AG09319 (cell line): ENCODE results near the gene SLC44A1.

Experiments used
- DNase-seq: peaks from one replicate; pipeline ENCODE4 v3.0.0-alpha.2; 2010; ENCODE audit warnings: low read depth; ENCODE audit errors: extremely low read depth
- TF ChIP-seq, protein P1 (sequence below): IDR thresholded peaks from 2 replicates; pipeline ENCODE4 v1.5.1; 2011; ENCODE audit warnings: low read depth, mild to moderate bottlenecking, inconsistent platforms, low read length, moderate library complexity

Gene SLC44A1

DNA sequence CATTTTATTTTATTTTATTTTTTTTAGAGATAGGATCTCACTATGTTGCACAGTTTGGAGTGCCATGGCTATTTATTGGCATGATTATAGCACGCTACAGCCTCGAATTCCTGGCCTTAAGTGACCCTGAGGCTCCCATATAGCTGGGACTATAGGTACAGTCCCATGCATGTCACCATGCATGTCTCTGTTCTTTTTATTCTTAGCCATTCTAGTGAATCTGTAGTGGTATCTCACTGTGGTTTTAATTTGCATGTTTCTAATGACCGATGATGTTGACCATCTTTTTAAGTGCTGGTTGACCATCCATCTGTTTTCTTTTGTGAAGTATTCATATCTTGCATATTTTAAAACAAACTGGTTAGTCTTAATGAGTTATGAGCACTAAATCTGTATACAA lies 76.1 kb downstream of the SLC44A1 start:
- DNase-seq: no peak
- TF ChIP-seq, protein P1, sequence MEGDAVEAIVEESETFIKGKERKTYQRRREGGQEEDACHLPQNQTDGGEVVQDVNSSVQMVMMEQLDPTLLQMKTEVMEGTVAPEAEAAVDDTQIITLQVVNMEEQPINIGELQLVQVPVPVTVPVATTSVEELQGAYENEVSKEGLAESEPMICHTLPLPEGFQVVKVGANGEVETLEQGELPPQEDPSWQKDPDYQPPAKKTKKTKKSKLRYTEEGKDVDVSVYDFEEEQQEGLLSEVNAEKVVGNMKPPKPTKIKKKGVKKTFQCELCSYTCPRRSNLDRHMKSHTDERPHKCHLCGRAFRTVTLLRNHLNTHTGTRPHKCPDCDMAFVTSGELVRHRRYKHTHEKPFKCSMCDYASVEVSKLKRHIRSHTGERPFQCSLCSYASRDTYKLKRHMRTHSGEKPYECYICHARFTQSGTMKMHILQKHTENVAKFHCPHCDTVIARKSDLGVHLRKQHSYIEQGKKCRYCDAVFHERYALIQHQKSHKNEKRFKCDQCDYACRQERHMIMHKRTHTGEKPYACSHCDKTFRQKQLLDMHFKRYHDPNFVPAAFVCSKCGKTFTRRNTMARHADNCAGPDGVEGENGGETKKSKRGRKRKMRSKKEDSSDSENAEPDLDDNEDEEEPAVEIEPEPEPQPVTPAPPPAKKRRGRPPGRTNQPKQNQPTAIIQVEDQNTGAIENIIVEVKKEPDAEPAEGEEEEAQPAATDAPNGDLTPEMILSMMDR: no peak

- DNase-seq: no peak
- TF ChIP-seq, protein P1: no peak
Observed at GRCh38 chr9:105328296-105328695, 83.8 kb downstream of the SLC44A1 start.

- DNase-seq: no peak
- TF ChIP-seq, protein P1: no peak
Observed at GRCh38 chr9:105328872-105329718, 84.6 kb downstream of the SLC44A1 start.

GRCh38 chr9:105329719-105330062 lies 85.2 kb downstream of the SLC44A1 start:
- TF ChIP-seq, protein P1: no peak
- DNase-seq: no peak

DNA sequence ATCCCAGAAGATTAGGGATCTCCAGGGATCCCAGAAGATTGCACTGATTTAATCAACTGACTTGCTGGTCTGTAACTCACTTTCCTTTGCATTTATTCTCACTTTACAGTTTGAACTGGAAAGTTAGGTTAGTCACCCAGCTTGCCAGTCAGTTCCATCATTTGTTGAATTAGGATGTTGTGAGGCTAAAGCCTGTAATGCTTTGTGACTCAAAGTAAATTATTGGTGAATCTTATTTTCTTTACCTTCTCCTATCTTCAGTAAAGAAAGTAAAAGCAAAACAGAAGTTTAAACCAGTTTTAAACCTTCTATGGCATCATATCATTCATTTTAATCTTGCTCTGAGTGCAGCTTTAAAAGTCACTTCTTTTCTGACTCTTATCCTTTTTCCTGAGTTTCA lies 85.8 kb downstream of the SLC44A1 start:
- TF ChIP-seq, protein P1: no peak
- no peak for DNase-seq

- DNase-seq: no peak
- TF ChIP-seq, protein P1: no peak
Observed at GRCh38 chr9:105330755-105331154, 86.3 kb downstream of the SLC44A1 start.

GRCh38 chr9:105331160-105331559 lies 86.7 kb downstream of the SLC44A1 start:
- DNase-seq: no peak
- TF ChIP-seq, protein P1: no peak
